Tibial artery (tissue), 4 donors: Measurements from ENCODE around the gene LCE6A.

Experiments
- DNase-seq, 2 donors: peaks; one replicate each; pipeline ENCODE4 v3.0.0-alpha.2; 2019
- H3K27ac ChIP-seq, 2 donors: fragments of 200-600 bp; sonication (generic) in 1 of 2; 1 replicate in 1 of 2; 2 replicates in 1 of 2; pipeline ENCODE4 v1.5.1; 2018 to 2019; ENCODE audit warnings: mild to moderate bottlenecking in 1 of 2
- H3K27me3 ChIP-seq, 2 donors: fragments of 200-600 bp; sonication (generic) in 1 of 2; one replicate each; pipeline versions ENCODE4 v1.5.1 to v1.6.0; 2016 to 2019
- H3K36me3 ChIP-seq, 3 donors: fragments of 200-600 bp; sonication (generic) in 2 of 3; one replicate each; pipeline ENCODE4 v1.5.1; 2016 to 2019; ENCODE audit warnings: mild to moderate bottlenecking in 2 of 3
- H3K4me1 ChIP-seq, 4 donors: fragments of 200-600 bp; sonication (generic) in 2 of 4; 1 replicate in 3 of 4; 2 replicates in 1 of 4; pipeline ENCODE4 v1.5.1; 2016 to 2019
- H3K4me3 ChIP-seq, 2 donors: fragments of 200-600 bp; sonication (generic) in 1 of 2; 1 replicate in 1 of 2; 2 replicates in 1 of 2; pipeline ENCODE4 v1.5.1; 2018 to 2019; ENCODE audit warnings: mild to moderate bottlenecking in 2 of 2
- H3K9me3 ChIP-seq, 3 donors: fragments of 200-600 bp; sonication (generic) in 1 of 3; one replicate each; pipeline ENCODE4 v1.5.1; 2016 to 2019
- intact Hi-C: fragments of 100-400 bp; cut with DNase I; formaldehyde crosslinking; loops from one replicate; pipeline ENCODE4 v1.15.0; 2023; ENCODE audit warnings: low total_unique reads
- TF ChIP-seq, protein P1 (sequence below), 2 experiments: fragments of 200-600 bp in 1 of 2; fragments of 450-650 bp in 1 of 2; IDR thresholded peaks; one replicate each; pipeline ENCODE4 v1.5.1; 2017 to 2019; ENCODE audit warnings: antibody characterized with exemption in 2 of 2, mild to moderate bottlenecking in 1 of 2, moderate library complexity in 1 of 2

The LCE6A gene

DNA sequence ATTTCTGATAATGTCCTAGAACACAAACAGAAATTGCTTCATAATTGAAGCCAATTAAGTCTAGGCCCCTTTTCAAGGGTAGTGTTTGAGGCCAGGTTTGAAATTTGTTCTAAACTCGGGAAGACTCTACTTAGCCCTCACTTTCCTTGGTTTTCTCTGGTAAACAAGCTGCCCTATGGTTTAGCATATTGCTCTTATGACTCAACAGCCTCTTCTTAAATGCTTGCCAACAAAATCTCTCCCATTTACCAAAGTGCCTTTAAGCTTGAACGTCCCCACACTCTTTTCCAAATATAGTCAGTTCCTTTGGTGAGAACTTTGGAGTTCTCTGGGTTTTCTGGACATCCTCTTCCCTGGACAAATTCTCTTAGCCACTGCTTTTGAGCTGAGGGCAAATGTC, 5.8 kb upstream of the LCE6A start:
- Histone ChIP-seq H3K36me3 (no peaks in the 10 kb centered on the region), H3K4me3 (no peak overlapping the region), H3K4me1 (no peaks in the 10 kb centered on the region), H3K27ac (no peak overlapping the region), H3K9me3 (no peaks in the 10 kb centered on the region), H3K27me3 (no peaks in the 10 kb centered on the region)
- no peak for DNase-seq
- TF ChIP-seq, protein P1, sequence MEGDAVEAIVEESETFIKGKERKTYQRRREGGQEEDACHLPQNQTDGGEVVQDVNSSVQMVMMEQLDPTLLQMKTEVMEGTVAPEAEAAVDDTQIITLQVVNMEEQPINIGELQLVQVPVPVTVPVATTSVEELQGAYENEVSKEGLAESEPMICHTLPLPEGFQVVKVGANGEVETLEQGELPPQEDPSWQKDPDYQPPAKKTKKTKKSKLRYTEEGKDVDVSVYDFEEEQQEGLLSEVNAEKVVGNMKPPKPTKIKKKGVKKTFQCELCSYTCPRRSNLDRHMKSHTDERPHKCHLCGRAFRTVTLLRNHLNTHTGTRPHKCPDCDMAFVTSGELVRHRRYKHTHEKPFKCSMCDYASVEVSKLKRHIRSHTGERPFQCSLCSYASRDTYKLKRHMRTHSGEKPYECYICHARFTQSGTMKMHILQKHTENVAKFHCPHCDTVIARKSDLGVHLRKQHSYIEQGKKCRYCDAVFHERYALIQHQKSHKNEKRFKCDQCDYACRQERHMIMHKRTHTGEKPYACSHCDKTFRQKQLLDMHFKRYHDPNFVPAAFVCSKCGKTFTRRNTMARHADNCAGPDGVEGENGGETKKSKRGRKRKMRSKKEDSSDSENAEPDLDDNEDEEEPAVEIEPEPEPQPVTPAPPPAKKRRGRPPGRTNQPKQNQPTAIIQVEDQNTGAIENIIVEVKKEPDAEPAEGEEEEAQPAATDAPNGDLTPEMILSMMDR (IDR thresholded peaks at IDR 0.05), result no peak
- intact Hi-C loops, result no loop called here

DNA sequence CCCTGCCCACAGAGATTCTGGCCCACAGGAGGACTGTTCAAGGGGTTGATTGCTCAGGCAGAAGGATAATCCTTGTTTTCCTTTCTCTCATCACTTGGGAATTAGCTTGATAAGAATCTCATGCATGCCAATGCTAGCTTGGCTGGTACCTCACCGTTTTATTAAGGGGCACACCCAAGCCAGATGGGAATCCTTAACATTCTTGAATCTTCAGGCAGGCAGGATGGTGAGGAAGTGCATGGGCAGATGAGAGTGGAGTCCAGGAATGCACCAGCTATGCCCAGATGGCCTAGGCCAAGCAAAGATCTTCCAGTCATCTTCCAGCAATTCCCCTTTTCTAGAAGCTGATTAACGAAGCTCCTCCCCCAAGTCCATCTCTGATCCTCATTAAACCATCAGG, 13.0 kb downstream of the LCE6A start:
- H3K9me3 ChIP-seq, result no peaks in the 10 kb centered on the region
- no peak overlapping the region for H3K27ac ChIP-seq
- H3K4me3 ChIP-seq, result no peak overlapping the region
- intact Hi-C loops, result no loop called here
- no peaks in the 10 kb centered on the region for H3K36me3 ChIP-seq
- DNase-seq, result no peak
- TF ChIP-seq, protein P1 (IDR thresholded peaks at IDR 0.05), result no peak
- no peaks in the 10 kb centered on the region for H3K27me3 ChIP-seq
- no peaks in the 10 kb centered on the region for H3K4me1 ChIP-seq

DNA sequence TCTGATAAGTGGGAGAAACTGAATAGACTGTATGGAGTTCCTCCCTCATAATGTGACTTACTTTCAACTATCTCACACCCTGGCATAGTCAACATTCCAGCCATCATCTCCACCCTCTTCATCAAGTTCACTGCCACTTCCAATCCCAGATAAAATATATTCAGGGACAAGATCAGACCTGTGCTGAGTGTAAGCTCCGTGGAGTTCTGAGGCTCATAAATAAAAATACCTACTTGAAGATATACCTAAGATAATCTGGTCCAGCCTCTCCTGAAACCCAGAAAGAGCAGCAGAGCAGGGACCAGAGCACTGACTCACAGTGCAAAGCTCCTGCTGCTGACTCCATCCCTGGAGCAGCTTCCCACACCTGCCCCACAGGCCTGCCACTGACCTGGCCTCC, 15.4 kb downstream of the LCE6A start:
- Histone ChIP-seq H3K4me1 (no peaks in the 10 kb centered on the region), H3K36me3 (no peaks in the 10 kb centered on the region), H3K27me3 (no peaks in the 10 kb centered on the region), H3K4me3 (no peak overlapping the region), H3K9me3 (no peaks in the 10 kb centered on the region), H3K27ac (no peak overlapping the region)
- TF ChIP-seq, protein P1 (IDR thresholded peaks at IDR 0.05), result no peak
- no peak for DNase-seq
- intact Hi-C loops, result no loop called here

DNA sequence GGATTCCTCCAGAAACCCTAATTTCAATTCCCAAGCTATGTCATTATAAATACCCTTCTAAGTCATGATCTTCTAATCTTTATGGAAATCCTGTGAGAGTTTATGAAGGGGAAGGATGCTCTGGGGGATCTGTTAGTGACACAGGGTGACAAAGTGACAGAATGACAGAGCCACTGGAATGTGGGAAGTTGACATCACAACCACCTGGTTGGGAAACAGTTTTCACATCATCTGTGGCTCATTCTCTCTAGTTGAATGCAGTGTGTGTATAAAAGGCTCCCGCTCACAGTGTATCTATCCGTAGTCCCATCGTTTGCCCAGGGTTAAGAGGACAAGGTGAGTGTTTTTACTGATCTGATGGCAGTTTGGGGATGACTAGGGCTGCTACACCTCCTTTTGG, 17.0 kb downstream of the LCE6A start, which contains the start of gene LCE7A:
TSS of gene LCE7A (plus strand) at position 301 of the 400 bp plus-strand sequence. CDS start 702 bp downstream, outside the sequence.
- H3K9me3 ChIP-seq, result no peaks in the 10 kb centered on the region
- no peaks in the 10 kb centered on the region for H3K4me1 ChIP-seq
- no peaks in the 10 kb centered on the region for H3K27me3 ChIP-seq
- H3K36me3 ChIP-seq, result no peaks in the 10 kb centered on the region
- no peak for DNase-seq
- H3K27ac ChIP-seq, result no peak within 1 kb of the TSS
- H3K4me3 ChIP-seq, result no peak within 1 kb of the TSS
- TF ChIP-seq, protein P1 (IDR thresholded peaks at IDR 0.05), result no peak
- intact Hi-C loops, result no loop called here

DNA sequence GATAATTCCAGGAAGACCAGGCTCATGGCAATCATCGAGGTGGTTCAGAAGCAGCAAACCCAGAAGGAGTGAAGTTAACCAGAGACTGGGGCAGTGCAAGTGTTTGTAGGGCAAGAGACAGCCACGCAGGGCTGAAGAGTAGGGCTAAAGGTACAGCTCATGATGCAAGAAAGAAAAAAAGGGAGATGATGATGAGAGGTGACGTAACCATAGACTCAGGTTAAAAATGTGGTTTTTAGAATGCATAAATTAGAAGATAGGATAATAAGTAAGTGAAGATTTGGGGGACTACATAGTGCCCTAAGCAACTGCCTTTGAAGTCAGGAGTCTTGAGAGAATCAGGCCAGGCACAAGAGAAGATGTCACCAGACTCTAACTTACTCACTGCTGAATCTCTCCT, 17.5 kb downstream of the LCE6A start:
- H3K4me1 ChIP-seq, result no peaks in the 10 kb centered on the region
- H3K4me3 ChIP-seq, result no peak overlapping the region
- TF ChIP-seq, protein P1 (IDR thresholded peaks at IDR 0.05), result no peak
- intact Hi-C loops, result no loop called here
- H3K36me3 ChIP-seq, result no peaks in the 10 kb centered on the region
- DNase-seq, result no peak
- no peaks in the 10 kb centered on the region for H3K27me3 ChIP-seq
- no peak overlapping the region for H3K27ac ChIP-seq
- H3K9me3 ChIP-seq, result no peaks in the 10 kb centered on the region

DNA sequence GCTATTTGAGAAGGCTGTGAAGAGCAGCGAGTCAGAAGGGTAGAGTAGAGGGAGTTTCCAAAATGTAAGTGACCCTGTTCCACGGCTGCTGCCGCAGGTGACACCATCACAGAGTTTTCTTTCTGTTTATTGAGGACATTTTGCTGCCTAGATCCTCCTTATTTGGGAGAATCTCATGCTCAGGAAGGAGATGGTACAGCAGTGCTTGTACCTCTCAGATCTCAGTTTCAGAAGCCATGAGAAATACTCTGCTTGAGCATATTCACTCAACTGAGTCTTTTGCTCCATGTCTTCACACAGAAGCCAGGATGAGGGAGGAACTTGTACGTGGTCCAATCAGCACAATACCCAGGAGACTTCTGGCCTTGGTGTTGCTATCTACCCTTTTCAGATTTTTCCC, 18.7 kb downstream of the LCE6A start:
- H3K27ac ChIP-seq, result no peak overlapping the region
- H3K36me3 ChIP-seq, result no peaks in the 10 kb centered on the region
- DNase-seq, result no peak
- TF ChIP-seq, protein P1 (IDR thresholded peaks at IDR 0.05), result no peak
- intact Hi-C loops, result no loop called here
- H3K4me3 ChIP-seq, result no peak overlapping the region
- no peaks in the 10 kb centered on the region for H3K4me1 ChIP-seq
- H3K27me3 ChIP-seq, result no peaks in the 10 kb centered on the region
- H3K9me3 ChIP-seq, result no peaks in the 10 kb centered on the region
